NK-92 (cell line): ENCODE measurements around the gene ASPM.
"Not testable (repeated sequence)": the region's sequence is repeated elsewhere in the genome, so short reads cannot be mapped to it uniquely, and the experiment has no call there.

ENCODE experiments used
- DNase-seq: peaks from one replicate; lab custom pipeline; 2025; ENCODE audit not compliant: unreplicated experiment; lab: John Stamatoyannopoulos, UW

Gene ASPM

DNA sequence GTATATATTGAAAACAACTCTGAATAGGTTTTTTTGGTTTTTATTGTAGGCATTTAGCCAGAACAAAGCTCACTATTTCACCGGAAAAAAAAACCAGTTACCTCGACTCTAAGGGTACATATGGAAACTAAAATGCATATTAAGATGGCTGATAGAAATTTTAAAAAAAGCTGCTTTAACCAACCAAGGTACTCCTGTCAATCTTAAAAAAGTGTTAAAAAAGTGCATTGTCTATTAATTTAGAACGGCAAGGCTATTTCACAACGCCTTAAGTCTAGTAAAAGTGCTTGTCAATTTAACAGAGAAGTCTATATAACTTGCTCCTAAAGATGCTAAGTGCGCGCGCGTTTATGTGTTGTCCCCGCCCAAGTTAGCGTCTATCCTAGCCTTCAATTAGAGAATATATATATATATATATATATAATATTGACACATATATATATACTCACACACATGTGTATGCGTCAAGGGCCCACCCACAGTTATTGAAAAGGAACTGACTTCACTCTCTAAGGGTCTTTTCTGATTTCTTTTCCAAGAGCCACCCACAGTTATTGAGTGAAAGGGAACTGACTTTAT is 934 bp downstream of the ASPM start:
- no peak for DNase-seq

DNA sequence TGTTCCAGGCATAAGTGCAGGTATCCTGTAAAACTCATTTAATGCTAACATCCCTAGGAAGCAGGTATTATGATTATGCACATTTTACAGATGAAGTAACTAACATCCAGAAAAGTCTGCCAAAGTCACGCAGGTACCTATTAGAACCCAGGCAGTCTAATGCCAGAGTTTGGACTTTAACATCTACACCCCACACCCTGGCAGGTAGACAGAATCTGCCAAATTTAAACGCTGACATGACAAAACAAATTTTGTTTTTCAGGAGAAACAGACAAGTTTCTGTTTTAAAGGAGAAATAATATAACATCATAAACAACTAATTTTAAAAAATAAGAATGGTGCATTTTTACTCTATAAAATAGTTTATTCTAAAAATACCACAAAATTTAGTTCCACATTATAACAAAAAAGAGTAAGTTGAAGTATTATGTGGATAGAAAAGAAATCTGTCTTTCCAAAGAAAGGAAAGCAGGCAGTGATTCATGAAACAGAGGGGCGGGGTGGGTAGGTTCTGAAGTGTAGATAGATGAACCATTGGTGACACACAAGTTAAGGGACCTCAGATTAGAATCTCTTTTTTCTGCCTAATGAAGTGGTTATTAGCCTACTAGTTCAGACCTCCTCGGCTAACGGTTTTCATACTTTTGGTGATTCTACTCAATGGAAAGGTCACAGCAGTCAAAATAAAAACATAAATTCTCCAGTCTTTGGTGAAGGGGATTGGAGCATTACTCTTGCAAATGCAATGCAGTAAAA is 1.7 kb downstream of the ASPM start:
- no peak for DNase-seq

DNA sequence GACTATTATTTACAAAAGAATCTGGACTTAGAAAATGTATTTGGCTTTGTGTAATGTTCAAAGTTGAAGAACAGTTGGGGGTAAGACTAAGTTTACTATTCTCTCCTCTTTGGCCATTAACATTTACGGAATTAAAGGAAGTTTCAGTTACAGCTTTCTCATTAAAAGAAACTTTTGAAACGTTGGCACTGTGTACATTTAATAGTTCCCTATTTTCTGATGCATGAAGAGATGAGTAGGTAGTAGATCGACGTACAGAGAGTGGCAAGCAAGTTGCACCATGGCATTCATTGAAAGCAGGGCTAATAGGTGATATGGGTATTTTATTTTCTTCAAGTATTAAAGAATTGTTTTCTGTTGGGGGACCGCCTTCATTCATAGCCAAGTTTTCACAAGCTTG is 3.2 kb downstream of the ASPM start:
- DNase-seq, result no peak

DNA sequence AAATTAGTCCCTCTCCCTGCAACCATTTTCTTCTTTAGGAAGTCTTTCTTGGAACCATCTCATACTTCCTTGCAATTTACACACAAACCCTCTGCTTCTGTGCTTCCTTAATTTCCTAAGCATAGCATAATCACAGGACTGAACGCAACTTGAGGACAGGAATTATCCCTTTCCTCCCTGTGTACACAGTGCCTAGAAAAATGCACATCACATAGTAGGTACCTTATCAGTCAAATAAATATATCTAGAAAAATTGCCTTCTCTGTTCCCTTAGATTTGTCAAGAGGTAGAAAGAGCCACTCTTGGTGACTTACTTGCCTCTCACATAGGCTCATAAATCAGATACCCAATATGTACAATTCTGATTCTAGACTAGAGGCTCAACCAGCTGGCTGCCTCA is 4.9 kb downstream of the ASPM start:
- DNase-seq, result no peak

- no peak for DNase-seq
Observed at GRCh38 chr1:197140121-197140520, 6.3 kb downstream of the ASPM start.

DNA sequence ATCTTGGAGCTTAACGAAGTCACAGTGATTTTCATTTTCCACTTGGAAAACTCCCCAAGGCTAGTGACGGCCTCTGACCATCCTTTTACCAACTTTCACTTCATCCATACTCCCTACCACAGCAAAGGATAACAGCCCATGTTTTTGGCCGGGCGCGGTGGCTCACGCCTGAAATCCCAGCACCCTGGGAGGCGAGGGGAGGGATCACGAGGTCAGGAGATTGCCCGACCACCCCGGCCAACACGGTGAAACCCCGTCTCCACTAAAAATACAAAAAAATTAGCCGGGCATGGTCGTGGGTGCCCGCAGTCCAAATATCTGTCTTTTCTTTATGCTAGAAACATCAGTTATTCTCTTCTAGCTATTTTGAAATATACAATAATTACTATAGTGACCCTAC is 7.3 kb downstream of the ASPM start:
- no peak for DNase-seq

GRCh38 chr1:197137322-197137721 is 9.1 kb downstream of the ASPM start:
- DNase-seq, result no peak

GRCh38 chr1:197130677-197131304 is 15.7 kb downstream of the ASPM start:
- DNase-seq, result no peak

GRCh38 chr1:197129698-197130097 is 16.8 kb downstream of the ASPM start:
- no peak for DNase-seq

- no peak for DNase-seq
Observed at GRCh38 chr1:197127246-197127912, 19.1 kb downstream of the ASPM start.

DNA sequence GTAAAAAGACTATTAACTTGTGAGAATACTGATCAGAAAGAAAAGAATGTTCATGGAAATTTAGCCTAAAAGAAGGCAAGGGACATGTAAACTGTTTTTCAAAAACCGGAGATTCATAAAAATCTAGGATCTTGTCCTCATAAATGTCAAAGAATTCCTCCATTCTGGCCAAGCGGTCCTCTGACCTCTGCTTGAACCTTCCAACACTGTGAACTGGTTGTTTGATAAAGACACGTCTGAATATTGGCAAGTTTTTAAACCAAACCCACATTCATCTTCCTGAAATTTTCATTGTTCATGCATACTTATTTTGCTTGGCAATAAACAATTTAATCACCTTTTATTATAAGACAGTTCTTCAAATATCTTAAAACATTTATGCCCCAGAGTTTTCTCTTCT is 19.8 kb downstream of the ASPM start:
- no peak for DNase-seq

DNA sequence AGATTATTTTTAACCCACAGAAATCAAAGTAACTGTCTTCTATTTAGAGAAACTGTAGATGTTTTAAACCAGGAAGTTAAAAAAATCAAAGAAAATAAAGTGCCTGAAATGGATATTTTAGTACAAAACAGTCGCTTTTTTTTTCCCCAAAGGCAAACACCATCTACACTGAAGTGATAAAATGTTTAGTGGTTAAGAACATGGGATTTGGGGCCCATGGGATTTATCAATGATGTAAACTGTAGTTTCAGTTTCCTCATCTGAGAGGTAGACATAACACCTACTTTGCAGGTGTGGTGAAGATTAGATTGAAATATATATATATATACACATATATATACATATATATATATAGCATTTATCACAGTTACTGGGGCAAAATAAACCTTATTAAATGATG is 22.1 kb downstream of the ASPM start:
- DNase-seq, result no peak

DNA sequence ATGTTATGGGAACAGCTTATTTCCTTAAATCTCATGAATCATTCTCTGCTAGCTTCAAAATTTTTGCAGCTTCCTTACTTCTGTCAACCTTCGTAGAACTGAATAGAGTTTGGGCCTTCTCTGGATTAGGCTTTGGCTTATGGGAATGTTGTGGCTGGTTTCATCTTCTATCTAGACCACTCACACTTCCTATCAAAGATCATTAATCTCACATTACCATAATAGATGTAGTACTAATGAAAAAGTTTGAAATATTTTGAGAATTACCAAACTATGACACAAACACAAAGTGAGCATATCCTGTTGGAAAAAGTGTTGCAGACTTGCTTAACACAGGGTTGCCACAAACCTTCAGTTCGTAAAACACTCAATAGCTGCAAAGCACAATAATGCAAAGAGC is 30.3 kb downstream of the ASPM start:
- no peak for DNase-seq

- DNase-seq, result no peak
Observed at GRCh38 chr1:197106869-197107268, 39.6 kb downstream of the ASPM start.

DNA sequence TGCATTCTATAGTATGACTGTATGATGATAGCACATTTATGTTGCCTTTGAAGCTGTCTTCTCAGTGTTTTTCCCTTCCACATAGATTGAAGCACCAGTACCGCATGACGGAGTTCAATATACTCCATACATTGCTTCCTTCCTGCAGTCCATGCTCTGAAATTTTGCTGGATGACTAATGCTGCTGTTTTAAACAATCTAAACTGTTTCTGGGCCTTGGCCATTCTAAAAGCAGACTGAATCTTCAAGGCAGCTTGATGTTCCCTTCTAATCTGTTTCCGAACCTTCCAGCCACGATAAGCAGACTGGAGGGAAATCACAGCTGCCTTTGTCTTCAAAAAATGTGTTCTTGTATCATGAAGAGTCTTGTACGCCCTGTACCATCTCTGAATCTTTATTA is 43.2 kb downstream of the ASPM start:
- DNase-seq, result no peak

DNA sequence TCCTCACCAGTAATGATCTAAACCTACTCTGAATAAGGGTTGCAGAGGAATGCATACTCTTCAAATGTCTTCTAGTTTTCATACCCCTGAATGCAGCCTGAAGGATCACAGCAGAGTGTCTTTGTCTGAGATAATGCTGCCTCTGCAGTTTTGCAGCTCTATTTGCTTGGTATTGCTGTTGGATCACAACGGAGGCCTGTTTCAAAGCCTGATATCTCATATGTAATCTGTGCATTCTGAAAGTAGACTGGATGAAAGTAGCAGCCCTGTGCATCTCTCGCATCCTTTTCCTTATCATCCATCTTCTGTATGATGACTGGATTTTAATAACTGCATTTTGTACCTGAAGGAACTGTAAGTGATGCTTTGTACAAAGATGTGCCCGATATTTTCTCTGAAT is 44.5 kb downstream of the ASPM start:
- DNase-seq, result no peak

DNA sequence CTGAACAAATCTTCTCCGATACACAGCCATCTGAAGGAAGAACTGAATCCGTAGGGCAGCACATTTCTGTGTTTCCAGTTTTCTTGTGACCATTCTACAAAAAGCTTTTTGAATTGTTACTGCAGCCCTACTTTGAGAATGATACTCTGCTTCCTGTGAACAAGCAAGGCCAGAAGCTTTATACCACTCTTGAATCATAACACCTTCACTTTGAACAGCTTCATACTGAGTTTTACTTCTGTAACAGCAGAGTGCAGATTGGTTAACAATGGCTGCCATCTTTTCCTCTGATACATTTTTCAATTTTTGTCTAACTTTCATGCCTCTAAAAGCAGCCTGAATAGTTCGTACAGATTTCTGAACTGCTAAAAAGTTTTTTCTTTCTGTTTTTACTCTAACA is 45.8 kb downstream of the ASPM start:
- DNase-seq, result no peak

GRCh38 chr1:197099444-197099843 is 47.0 kb downstream of the ASPM start:
- no peak for DNase-seq

- DNase-seq, result not testable (repeated sequence)
Observed at GRCh38 chr1:197096971-197097370, 49.5 kb downstream of the ASPM start.

DNA sequence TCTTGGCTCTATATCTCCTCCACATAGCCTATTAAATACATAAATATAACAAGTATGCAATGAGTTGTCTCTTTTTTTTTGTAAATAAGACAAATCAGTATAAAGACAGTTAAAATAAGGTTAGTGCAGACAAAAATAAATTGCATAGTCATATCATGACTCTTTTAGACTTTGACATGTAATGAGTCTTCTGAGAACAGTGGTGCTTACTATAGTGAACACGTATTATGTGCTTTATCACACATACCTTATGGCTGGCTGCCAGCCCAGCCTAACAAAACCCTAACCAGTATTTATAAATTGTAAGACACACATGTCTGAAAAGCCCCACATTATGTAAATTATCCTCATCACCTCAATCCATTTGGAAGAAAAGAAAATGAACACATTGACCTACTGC is 50.3 kb downstream of the ASPM start:
- no peak for DNase-seq

DNA sequence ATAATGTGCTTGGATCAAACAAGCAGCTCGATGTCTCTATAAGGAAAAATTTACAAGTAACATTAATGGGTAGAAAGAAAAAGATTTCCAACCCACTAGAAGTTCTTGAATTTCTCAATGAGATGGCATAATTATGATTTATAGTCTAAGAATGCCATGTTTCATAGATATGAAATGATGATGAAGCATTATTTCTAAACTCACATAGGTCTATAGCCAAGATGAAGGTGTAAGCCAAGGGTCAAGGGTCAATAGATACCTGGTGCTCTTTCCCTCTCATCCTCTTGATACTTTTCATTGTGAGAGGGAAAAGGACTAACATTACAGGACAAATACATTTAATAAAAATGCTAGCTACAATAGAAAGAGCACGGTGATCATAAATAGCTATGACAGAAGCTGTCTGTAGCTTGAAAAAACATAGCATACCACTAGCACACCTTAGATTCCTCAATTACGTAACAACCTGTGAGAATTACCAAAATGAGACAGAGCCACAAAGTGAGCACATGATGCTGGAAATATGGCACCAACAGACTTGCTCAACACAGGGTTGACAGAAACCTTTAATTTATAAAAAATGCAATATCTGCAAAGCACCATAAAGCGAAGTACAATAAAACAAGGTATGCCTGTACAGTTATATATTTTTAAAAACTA is 53.1 kb downstream of the ASPM start:
- DNase-seq, result no peak
